SU-DHL-6 (cell line): ENCODE measurements around the gene TRIP6.

Source experiments
- EZH2phosphoT487 ChIP-seq: fragments of 200-600 bp; sonication (generic), shearing (Covaris generic); conservative IDR thresholded peaks from 2 replicates; pipeline ENCODE4 v1.6.1; 2018; ENCODE audit warnings: mild to moderate bottlenecking, antibody characterized with exemption, low read length, moderate library complexity, mixed read lengths
- TF ChIP-seq, protein P1 (sequence below): fragments of 200-600 bp; sonication (generic); IDR thresholded peaks from one replicate; pipeline ENCODE4 v1.5.1; 2017; ENCODE audit warnings: antibody characterized with exemption, mild to moderate bottlenecking, low read length, moderate library complexity; ENCODE audit not compliant: insufficient read depth, poor library complexity, severe bottlenecking

DNA sequence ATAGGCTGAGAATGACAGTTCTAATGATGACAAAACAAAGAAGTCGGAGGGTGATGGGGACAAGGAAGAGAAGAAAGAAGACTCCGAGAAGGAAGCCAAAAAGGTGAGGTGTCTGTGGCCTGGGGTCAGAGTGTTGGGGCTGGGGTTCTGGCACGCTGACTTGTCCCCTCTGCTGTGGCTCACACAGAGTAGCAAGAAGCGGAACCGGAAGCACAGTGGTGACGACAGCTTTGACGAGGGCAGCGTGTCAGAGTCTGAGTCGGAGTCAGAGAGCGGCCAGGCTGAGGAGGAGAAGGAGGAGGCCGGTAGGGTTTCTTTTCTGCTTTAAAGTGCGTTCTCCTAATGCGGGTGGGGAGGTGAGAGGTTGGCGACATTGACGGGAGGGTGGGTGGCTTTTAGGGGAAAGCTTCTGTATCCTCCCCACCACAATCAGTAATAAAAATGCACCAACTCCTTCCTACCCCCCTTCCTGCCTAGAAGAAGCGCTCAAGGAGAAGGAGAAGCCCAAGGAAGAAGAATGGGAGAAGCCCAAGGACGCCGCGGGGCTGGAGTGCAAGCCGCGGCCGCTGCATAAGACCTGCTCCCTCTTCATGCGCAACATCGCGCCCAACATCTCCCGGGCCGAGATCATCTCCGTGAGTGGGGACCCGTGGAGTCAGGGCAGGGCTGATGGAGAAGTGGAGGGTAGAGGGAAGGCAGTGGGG is 17.7 kb downstream of the TRIP6 start:
- no peak for TF ChIP-seq EZH2phosphoT487
- TF ChIP-seq, protein P1, sequence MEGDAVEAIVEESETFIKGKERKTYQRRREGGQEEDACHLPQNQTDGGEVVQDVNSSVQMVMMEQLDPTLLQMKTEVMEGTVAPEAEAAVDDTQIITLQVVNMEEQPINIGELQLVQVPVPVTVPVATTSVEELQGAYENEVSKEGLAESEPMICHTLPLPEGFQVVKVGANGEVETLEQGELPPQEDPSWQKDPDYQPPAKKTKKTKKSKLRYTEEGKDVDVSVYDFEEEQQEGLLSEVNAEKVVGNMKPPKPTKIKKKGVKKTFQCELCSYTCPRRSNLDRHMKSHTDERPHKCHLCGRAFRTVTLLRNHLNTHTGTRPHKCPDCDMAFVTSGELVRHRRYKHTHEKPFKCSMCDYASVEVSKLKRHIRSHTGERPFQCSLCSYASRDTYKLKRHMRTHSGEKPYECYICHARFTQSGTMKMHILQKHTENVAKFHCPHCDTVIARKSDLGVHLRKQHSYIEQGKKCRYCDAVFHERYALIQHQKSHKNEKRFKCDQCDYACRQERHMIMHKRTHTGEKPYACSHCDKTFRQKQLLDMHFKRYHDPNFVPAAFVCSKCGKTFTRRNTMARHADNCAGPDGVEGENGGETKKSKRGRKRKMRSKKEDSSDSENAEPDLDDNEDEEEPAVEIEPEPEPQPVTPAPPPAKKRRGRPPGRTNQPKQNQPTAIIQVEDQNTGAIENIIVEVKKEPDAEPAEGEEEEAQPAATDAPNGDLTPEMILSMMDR: no peak
